Activated CD8-positive, alpha-beta memory T cell treated with anti-CD3 and anti-CD28 coated beads, Interleukin-2, amount 50 U/mL, for 24 hours (primary cell): Measurements from ENCODE around the gene ENHO.

Experiments used
- DNase-seq: peaks from one replicate; pipeline ENCODE4 v3.0.0-alpha.2; 2020; ENCODE audit errors: extremely low read depth

The ENHO gene

GRCh38 chr9:34522971-34523797 is at the start of gene ENHO:
ENHO (minus strand) TSS chr9:34522990; CDS start chr9:34521695, 1,295 bp downstream.
- peak; percentile 69 for DNase-seq

- no peak for DNase-seq
Measured at GRCh38 chr9:34572092-34572491, 49.3 kb upstream of the ENHO start.

GRCh38 chr9:34571481-34571810 is 48.7 kb upstream of the ENHO start:
- DNase-seq = no peak

- no peak for DNase-seq
Measured at GRCh38 chr9:34570809-34571480, 48.2 kb upstream of the ENHO start.

- no peak for DNase-seq
Measured at GRCh38 chr9:34570376-34570775, 47.6 kb upstream of the ENHO start.

GRCh38 chr9:34568774-34569173 is 46.0 kb upstream of the ENHO start:
- no peak for DNase-seq

GRCh38 chr9:34568133-34568532 is 45.3 kb upstream of the ENHO start:
- DNase-seq = no peak

- DNase-seq = no peak
Measured at GRCh38 chr9:34566972-34567371, 44.2 kb upstream of the ENHO start.

GRCh38 chr9:34566322-34566721 is 43.5 kb upstream of the ENHO start:
- DNase-seq = no peak

- DNase-seq = no peak
Measured at GRCh38 chr9:34565856-34566255, 43.1 kb upstream of the ENHO start.

- DNase-seq = no peak
Measured at GRCh38 chr9:34564617-34565016, 41.8 kb upstream of the ENHO start.

GRCh38 chr9:34563262-34563661 is 40.5 kb upstream of the ENHO start:
- no peak for DNase-seq

- no peak for DNase-seq
Measured at GRCh38 chr9:34562135-34562745, 39.5 kb upstream of the ENHO start.

- no peak for DNase-seq
Measured at GRCh38 chr9:34560599-34561214, 37.9 kb upstream of the ENHO start.

GRCh38 chr9:34559624-34560455 is 37.0 kb upstream of the ENHO start:
- no peak for DNase-seq

- no peak for DNase-seq
Measured at GRCh38 chr9:34558919-34559623, 36.3 kb upstream of the ENHO start.

GRCh38 chr9:34558364-34558763 is 35.6 kb upstream of the ENHO start:
- DNase-seq = no peak

- DNase-seq = no peak
Measured at GRCh38 chr9:34557426-34558321, 34.9 kb upstream of the ENHO start.

- no peak for DNase-seq
Measured at GRCh38 chr9:34556949-34557348, 34.2 kb upstream of the ENHO start.

- no peak for DNase-seq
Measured at GRCh38 chr9:34555936-34556525, 33.2 kb upstream of the ENHO start.
